Endothelial cell (in vitro differentiated cells): ENCODE results near the gene KMT2E. TPM values are rescaled to one million over a fixed set of nuclear protein-coding genes. Genes with fewer than 3 reads are reported as not detected.

ENCODE experiments used
- DNase-seq: peaks from one replicate; pipeline ENCODE4 v3.0.0; 2021; ENCODE audit warnings: low spot score
- H3K27ac Mint-ChIP-seq: one replicate; pipeline ENCODE4 v1.8.0; 2021; ENCODE audit warnings: mixed read lengths, inconsistent platforms; ENCODE audit not compliant: unreplicated experiment
- H3K27me3 Mint-ChIP-seq: one replicate; pipeline ENCODE4 v1.8.0; 2021; ENCODE audit warnings: mild to moderate bottlenecking, moderate library complexity, mixed read lengths, inconsistent platforms; ENCODE audit not compliant: unreplicated experiment
- H3K36me3 Mint-ChIP-seq: one replicate; pipeline ENCODE4 v1.8.0; 2021; ENCODE audit warnings: mild to moderate bottlenecking, low read depth, mixed read lengths, inconsistent platforms; ENCODE audit not compliant: unreplicated experiment
- H3K4me1 Mint-ChIP-seq: one replicate; pipeline ENCODE4 v1.8.0; 2021; ENCODE audit warnings: mild to moderate bottlenecking, mixed read lengths, inconsistent platforms; ENCODE audit not compliant: unreplicated experiment
- H3K4me3 Mint-ChIP-seq: one replicate; pipeline ENCODE4 v1.8.0; 2021; ENCODE audit warnings: mild to moderate bottlenecking, mixed read lengths, inconsistent platforms; ENCODE audit not compliant: unreplicated experiment
- H3K9me3 Mint-ChIP-seq: one replicate; pipeline ENCODE4 v1.8.0; 2021; ENCODE audit warnings: mixed read lengths, inconsistent platforms; ENCODE audit not compliant: unreplicated experiment
- total RNA-seq: library from RNA; stranded (reverse); fragmentation: NEBNext Ultra II Directional; extraction: Animal tissue kit (Norgen Biotek cat#: 25700); gene quantifications from one replicate; pipeline ENCODE4 v1.2.1, GENCODE V29; 2021; ENCODE audit not compliant: unreplicated experiment
- TF ChIP-seq, protein P1 (sequence below): fragments of 200-600 bp; sonication (generic); IDR thresholded peaks from one replicate; pipeline ENCODE4 v1.5.0; 2021; ENCODE audit warnings: antibody characterized with exemption; ENCODE audit not compliant: unreplicated experiment

Gene KMT2E
- total RNA-seq, 1 donor from 2014 or later: 71.0 TPM

DNA sequence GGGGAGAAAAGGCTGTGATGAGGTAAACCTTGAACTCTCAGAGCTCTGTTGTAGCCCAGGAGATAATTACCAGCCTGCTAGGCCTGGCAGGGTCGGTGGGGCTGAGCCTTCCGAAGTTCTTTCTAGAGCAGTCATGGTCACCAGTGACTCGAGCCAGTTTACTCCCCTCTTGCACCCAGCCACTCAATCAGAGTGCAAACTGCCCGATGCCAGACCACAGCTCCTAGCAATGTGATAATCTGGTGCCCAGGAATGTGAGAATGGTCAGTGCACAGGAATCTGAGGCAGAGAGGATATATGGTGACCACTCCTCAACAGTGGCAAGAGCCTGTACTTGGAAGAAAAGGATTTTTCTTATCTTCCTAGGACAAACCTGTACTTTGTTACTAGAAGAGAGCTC lies 46.4 kb upstream of the KMT2E start:
- Mint-ChIP-seq H3K27ac (no peak overlapping the region), H3K36me3 (peaks cover 4% of the 10 kb centered on the region), H3K4me1 (peaks cover 7% of the 10 kb centered on the region), H3K27me3 (peaks cover 3% of the 10 kb centered on the region), H3K4me3 (no peak overlapping the region), H3K9me3 (no peaks in the 10 kb centered on the region)
- DNase-seq: no peak
- TF ChIP-seq, protein P1, sequence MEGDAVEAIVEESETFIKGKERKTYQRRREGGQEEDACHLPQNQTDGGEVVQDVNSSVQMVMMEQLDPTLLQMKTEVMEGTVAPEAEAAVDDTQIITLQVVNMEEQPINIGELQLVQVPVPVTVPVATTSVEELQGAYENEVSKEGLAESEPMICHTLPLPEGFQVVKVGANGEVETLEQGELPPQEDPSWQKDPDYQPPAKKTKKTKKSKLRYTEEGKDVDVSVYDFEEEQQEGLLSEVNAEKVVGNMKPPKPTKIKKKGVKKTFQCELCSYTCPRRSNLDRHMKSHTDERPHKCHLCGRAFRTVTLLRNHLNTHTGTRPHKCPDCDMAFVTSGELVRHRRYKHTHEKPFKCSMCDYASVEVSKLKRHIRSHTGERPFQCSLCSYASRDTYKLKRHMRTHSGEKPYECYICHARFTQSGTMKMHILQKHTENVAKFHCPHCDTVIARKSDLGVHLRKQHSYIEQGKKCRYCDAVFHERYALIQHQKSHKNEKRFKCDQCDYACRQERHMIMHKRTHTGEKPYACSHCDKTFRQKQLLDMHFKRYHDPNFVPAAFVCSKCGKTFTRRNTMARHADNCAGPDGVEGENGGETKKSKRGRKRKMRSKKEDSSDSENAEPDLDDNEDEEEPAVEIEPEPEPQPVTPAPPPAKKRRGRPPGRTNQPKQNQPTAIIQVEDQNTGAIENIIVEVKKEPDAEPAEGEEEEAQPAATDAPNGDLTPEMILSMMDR: no peak

DNA sequence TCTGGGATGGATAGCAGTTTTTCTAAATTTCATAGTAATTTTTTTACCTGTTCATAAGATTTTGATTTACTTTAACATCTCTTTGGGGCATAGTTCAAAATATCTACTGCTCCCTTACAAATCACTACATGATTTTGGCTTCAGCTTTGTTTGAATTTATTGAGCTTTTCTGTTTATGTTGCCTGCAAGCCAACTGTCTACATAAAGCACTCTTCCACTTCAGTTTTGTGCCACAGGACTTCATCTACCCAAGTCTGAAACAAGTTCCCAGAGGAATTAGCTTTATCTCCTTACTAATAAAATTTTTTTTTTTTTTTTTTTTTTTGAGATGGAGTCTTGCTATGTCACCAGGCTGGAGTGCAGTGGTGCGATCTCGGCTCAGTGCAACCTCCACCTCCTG lies 45.4 kb upstream of the KMT2E start:
- Mint-ChIP-seq H3K9me3 (no peaks in the 10 kb centered on the region), H3K36me3 (no peaks in the 10 kb centered on the region), H3K27me3 (peaks cover 2% of the 10 kb centered on the region), H3K4me1 (no peaks in the 10 kb centered on the region), H3K4me3 (no peak overlapping the region), H3K27ac (no peak overlapping the region)
- TF ChIP-seq, protein P1: no peak
- DNase-seq: no peak

- Mint-ChIP-seq H3K27ac (no peak overlapping the region), H3K27me3 (peaks cover 2% of the 10 kb centered on the region), H3K9me3 (no peaks in the 10 kb centered on the region), H3K4me1 (no peaks in the 10 kb centered on the region), H3K36me3 (peaks cover 1% of the 10 kb centered on the region), H3K4me3 (no peak overlapping the region)
- TF ChIP-seq, protein P1: no peak
- no peak for DNase-seq
These were observed 44.8 kb upstream of the KMT2E start for GRCh38 chr7:104969183-104969582.

DNA sequence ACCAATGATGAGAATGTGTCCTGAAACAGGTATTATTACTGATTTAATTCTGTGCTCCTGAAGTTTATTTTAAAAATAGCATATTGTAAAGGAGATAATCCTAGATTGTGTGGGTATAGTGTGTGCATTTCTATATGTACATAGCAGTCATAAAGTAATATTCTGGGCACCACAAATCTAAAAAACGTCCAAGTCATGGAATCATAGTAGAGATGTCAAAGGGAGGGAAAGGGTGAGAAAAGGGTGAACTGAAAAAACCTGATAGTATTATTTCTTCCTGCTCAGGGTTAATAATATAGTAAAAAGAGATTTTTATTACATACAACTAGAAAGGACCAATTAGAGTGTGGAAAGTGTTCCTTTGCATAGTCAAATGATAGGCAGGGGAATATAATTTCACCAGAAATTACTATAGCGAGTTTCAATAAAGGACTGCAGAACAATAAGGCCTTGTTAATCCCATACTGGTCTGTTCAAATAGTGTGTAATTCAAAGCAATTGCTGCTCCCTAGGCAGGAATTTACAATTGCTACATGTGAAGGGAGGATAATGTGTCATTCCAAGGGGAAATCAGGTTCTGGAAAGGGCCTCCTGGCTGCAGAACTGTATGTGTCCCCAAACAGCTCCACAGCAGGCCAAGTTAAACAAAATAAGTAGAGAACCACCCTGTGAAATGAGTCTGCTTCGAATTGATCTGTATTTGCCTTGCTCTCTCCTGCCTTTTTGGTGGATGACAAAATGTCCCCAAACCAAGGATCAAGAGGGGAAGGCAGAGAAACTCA lies 42.5 kb upstream of the KMT2E start:
- Mint-ChIP-seq H3K4me3 (no peak overlapping the region), H3K27me3 (peaks cover 4% of the 10 kb centered on the region), H3K27ac (no peak overlapping the region), H3K4me1 (no peaks in the 10 kb centered on the region), H3K9me3 (no peaks in the 10 kb centered on the region), H3K36me3 (peaks cover 4% of the 10 kb centered on the region)
- DNase-seq: no peak
- TF ChIP-seq, protein P1: no peak

DNA sequence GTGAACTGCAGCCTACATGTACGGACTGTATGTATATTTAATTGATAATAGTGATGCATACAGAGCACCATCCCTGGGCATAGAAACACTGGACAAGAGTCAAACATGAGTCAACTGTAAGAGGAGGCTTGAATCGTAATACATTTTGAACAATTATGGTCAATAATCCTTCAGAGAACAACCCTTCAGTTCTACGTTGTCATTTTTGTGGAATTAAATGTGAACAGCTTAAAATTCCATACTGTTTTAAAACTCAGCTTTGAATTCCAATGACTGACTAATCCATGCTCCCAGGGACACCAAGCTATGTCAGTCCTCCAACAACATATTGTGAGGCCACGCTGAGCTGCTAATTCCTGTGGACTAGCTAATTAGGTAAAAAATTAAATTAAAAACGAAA lies 41.5 kb upstream of the KMT2E start:
- TF ChIP-seq, protein P1: no peak
- H3K4me1 Mint-ChIP-seq: no peaks in the 10 kb centered on the region
- no peaks in the 10 kb centered on the region for H3K9me3 Mint-ChIP-seq
- peaks cover 4% of the 10 kb centered on the region for H3K36me3 Mint-ChIP-seq
- DNase-seq: no peak
- no peak overlapping the region for H3K4me3 Mint-ChIP-seq
- no peak overlapping the region for H3K27ac Mint-ChIP-seq
- H3K27me3 Mint-ChIP-seq: peaks cover 4% of the 10 kb centered on the region
